HEK293 (cell line): ENCODE data around the gene SLC28A1.

ENCODE experiments used
- GLIS2 ChIP-seq: fragments of 450-650 bp; formaldehyde crosslinking; IDR thresholded peaks from 2 replicates; pipeline ENCODE4 v1.5.1; 2016; ENCODE audit warnings: missing biosample characterization, missing genetic modification characterization
- KLF7 ChIP-seq: fragments of 450-650 bp; formaldehyde crosslinking; IDR thresholded peaks from 2 replicates; pipeline ENCODE4 v1.5.1; 2016; ENCODE audit warnings: missing biosample characterization, missing genetic modification characterization, borderline replicate concordance
- MZF1 ChIP-seq: fragments of 450-650 bp; formaldehyde crosslinking; IDR thresholded peaks from 2 replicates; pipeline ENCODE4 v1.5.1; 2017; ENCODE audit warnings: missing biosample characterization, missing genetic modification characterization, borderline replicate concordance
- OSR2 ChIP-seq: fragments of 450-650 bp; formaldehyde crosslinking; IDR thresholded peaks from 2 replicates; pipeline ENCODE4 v1.5.1; 2016; ENCODE audit warnings: missing biosample characterization, missing genetic modification characterization
- PRDM4 ChIP-seq: fragments of 450-650 bp; formaldehyde crosslinking; IDR thresholded peaks from 2 replicates; pipeline ENCODE4 v1.5.1; 2017; ENCODE audit warnings: missing biosample characterization, missing genetic modification characterization
- ZBTB1 ChIP-seq: fragments of 450-650 bp; formaldehyde crosslinking; IDR thresholded peaks from 2 replicates; pipeline ENCODE4 v1.5.1; 2016; ENCODE audit warnings: missing biosample characterization, missing genetic modification characterization
- ZBTB48 ChIP-seq: fragments of 450-650 bp; formaldehyde crosslinking; IDR thresholded peaks from 2 replicates; pipeline ENCODE4 v1.5.1; 2016; ENCODE audit warnings: missing biosample characterization, missing genetic modification characterization
- ZBTB6 ChIP-seq: fragments of 450-650 bp; formaldehyde crosslinking; IDR thresholded peaks from 2 replicates; pipeline ENCODE4 v1.5.1; 2017; ENCODE audit warnings: missing biosample characterization, missing genetic modification characterization
- ZFHX2 ChIP-seq: fragments of 450-650 bp; formaldehyde crosslinking; conservative IDR thresholded peaks from 2 replicates; pipeline ENCODE4 v1.5.1; 2016; ENCODE audit warnings: missing biosample characterization, missing genetic modification characterization
- ZFP37 ChIP-seq: fragments of 450-650 bp; formaldehyde crosslinking; IDR thresholded peaks from 2 replicates; pipeline ENCODE4 v1.5.1; 2016; ENCODE audit warnings: missing biosample characterization, missing genetic modification characterization
- ZNF138 ChIP-seq: fragments of 450-650 bp; formaldehyde crosslinking; IDR thresholded peaks from 2 replicates; pipeline ENCODE4 v1.5.1; 2016; ENCODE audit warnings: missing biosample characterization, missing genetic modification characterization, borderline replicate concordance
- ZNF148 ChIP-seq: fragments of 450-650 bp; formaldehyde crosslinking; IDR thresholded peaks from 2 replicates; pipeline ENCODE4 v1.5.0; 2017; ENCODE audit warnings: missing biosample characterization, missing genetic modification characterization, borderline replicate concordance
- ZNF211 ChIP-seq: fragments of 450-650 bp; formaldehyde crosslinking; IDR thresholded peaks from 2 replicates; pipeline ENCODE4 v1.5.1; 2016; ENCODE audit warnings: low read depth, missing biosample characterization, missing genetic modification characterization
- ZNF214 ChIP-seq: fragments of 450-650 bp; formaldehyde crosslinking; IDR thresholded peaks from 2 replicates; pipeline ENCODE4 v1.5.1; 2017; ENCODE audit warnings: missing biosample characterization, mild to moderate bottlenecking, missing genetic modification characterization, borderline replicate concordance
- ZNF23 ChIP-seq: fragments of 450-650 bp; formaldehyde crosslinking; IDR thresholded peaks from 2 replicates; pipeline ENCODE4 v1.5.1; 2016; ENCODE audit warnings: missing biosample characterization, missing genetic modification characterization, borderline replicate concordance
- ZNF24 ChIP-seq: fragments of 450-650 bp; formaldehyde crosslinking; IDR thresholded peaks from 2 replicates; pipeline ENCODE4 v1.5.1; 2016; ENCODE audit warnings: missing biosample characterization, missing genetic modification characterization
- ZNF341 ChIP-seq: fragments of 450-650 bp; formaldehyde crosslinking; IDR thresholded peaks from 2 replicates; pipeline ENCODE4; 2016; ENCODE audit warnings: low read depth, missing biosample characterization, missing genetic modification characterization
- ZNF391 ChIP-seq: fragments of 450-650 bp; formaldehyde crosslinking; IDR thresholded peaks from 2 replicates; pipeline ENCODE4 v1.5.1; 2016; ENCODE audit warnings: low read depth, missing biosample characterization, missing genetic modification characterization, borderline replicate concordance
- ZNF394 ChIP-seq: fragments of 450-650 bp; formaldehyde crosslinking; IDR thresholded peaks from 2 replicates; pipeline ENCODE4 v1.5.1; 2016; ENCODE audit warnings: missing biosample characterization, missing genetic modification characterization, mild to moderate bottlenecking, moderate library complexity, borderline replicate concordance
- ZNF571 ChIP-seq: fragments of 450-650 bp; formaldehyde crosslinking; IDR thresholded peaks from 2 replicates; pipeline ENCODE4 v1.5.0; 2017; ENCODE audit warnings: missing biosample characterization, missing genetic modification characterization
- ZNF596 ChIP-seq: fragments of 450-650 bp; IDR thresholded peaks from 2 replicates; pipeline ENCODE4 v1.5.0; 2018; ENCODE audit warnings: missing biosample characterization, mild to moderate bottlenecking, missing genetic modification characterization, moderate library complexity
- ZNF623 ChIP-seq: fragments of 450-650 bp; formaldehyde crosslinking; IDR thresholded peaks from 2 replicates; pipeline ENCODE4 v1.5.1; 2016; ENCODE audit warnings: missing biosample characterization, missing genetic modification characterization
- ZNF629 ChIP-seq: fragments of 450-650 bp; formaldehyde crosslinking; IDR thresholded peaks from 2 replicates; pipeline ENCODE4 v1.5.1; 2017; ENCODE audit warnings: missing biosample characterization, missing genetic modification characterization
- ZNF658 ChIP-seq: fragments of 450-650 bp; formaldehyde crosslinking; IDR thresholded peaks from 2 replicates; pipeline ENCODE4; 2016; ENCODE audit warnings: missing biosample characterization, missing genetic modification characterization
- ZNF777 ChIP-seq: fragments of 450-650 bp; formaldehyde crosslinking; IDR thresholded peaks from 2 replicates; pipeline ENCODE4 v1.5.1; 2017; ENCODE audit warnings: missing biosample characterization, missing genetic modification characterization, borderline replicate concordance
- ZNF785 ChIP-seq: fragments of 450-650 bp; formaldehyde crosslinking; IDR thresholded peaks from 2 replicates; pipeline ENCODE4 v1.5.1; 2016; ENCODE audit warnings: missing biosample characterization, missing genetic modification characterization
- ZNF837 ChIP-seq: fragments of 450-650 bp; formaldehyde crosslinking; IDR thresholded peaks from 2 replicates; pipeline ENCODE4 v1.5.1; 2016; ENCODE audit warnings: missing biosample characterization, missing genetic modification characterization
- ZXDB ChIP-seq: fragments of 450-650 bp; formaldehyde crosslinking; IDR thresholded peaks from 2 replicates; pipeline ENCODE4 v1.5.1; 2016; ENCODE audit warnings: missing biosample characterization, missing genetic modification characterization
- TF ChIP-seq, protein P1 (sequence below): fragments of 450-650 bp; formaldehyde crosslinking; IDR thresholded peaks from 2 replicates; pipeline ENCODE4 v1.5.1; 2017; ENCODE audit warnings: missing biosample characterization, missing genetic modification characterization
- TF ChIP-seq, protein P2 (sequence below): fragments of 450-650 bp; formaldehyde crosslinking; IDR thresholded peaks from 2 replicates; pipeline ENCODE4 v1.5.1; 2017; ENCODE audit warnings: missing biosample characterization, missing genetic modification characterization

The SLC28A1 gene

DNA sequence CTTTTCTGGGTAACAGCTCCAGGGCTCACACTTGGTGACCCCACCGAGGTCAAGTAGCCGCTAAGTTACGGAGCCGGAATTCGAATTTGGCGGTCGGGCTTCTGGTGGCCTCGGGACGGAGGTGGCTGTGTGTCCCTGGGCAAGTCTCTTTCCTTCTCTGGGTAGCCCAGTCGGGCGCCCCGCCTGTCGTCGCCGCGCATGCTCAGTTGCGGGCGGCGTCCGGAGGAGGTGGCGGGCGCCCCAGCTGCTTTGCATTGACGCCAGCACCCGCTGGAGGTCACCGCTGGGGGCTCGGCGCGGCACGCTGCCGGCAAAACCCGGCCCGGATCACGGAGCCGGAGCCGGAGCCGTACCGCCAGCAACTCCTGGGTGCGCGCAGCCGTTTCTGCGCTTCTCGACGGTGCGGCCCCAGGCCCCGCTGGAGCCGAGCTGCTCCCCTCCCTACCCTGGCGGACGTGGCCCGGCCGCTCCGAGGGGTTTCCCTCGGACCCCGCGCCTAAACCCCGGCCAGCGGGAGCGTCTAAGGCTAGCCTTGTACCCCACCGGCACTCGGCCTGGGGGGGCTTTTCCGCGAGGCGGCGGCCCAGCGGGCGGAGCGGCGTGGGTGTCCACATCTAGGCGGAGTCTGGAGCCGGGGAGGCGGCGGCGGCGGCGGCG, 96.7 kb downstream of the SLC28A1 start (continued):
- TF ChIP-seq PRDM4 (tag by site-specific recombination): peak; percentile 59; the same call in 1 of the 2 replicates
- TF ChIP-seq, protein P1, sequence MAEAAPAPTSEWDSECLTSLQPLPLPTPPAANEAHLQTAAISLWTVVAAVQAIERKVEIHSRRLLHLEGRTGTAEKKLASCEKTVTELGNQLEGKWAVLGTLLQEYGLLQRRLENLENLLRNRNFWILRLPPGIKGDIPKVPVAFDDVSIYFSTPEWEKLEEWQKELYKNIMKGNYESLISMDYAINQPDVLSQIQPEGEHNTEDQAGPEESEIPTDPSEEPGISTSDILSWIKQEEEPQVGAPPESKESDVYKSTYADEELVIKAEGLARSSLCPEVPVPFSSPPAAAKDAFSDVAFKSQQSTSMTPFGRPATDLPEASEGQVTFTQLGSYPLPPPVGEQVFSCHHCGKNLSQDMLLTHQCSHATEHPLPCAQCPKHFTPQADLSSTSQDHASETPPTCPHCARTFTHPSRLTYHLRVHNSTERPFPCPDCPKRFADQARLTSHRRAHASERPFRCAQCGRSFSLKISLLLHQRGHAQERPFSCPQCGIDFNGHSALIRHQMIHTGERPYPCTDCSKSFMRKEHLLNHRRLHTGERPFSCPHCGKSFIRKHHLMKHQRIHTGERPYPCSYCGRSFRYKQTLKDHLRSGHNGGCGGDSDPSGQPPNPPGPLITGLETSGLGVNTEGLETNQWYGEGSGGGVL (tag by site-specific recombination): peak; percentile 93
- peak; percentile 89 for TF ChIP-seq ZNF629
- no peak for TF ChIP-seq ZNF571
- peak; percentile 100 for TF ChIP-seq GLIS2 (tag by site-specific recombination)
- peak; percentile 81 for TF ChIP-seq ZXDB (tag by site-specific recombination)
- TF ChIP-seq ZBTB1 (tag by site-specific recombination): 0 out of 2 replicates have a peak, but pooled peaks have one; percentile 14
- peak; percentile 86 for TF ChIP-seq ZNF394 (tag by site-specific recombination)
- peak; percentile 83; the same call in 1 of the 2 replicates for TF ChIP-seq KLF7 (tag by site-specific recombination)
- TF ChIP-seq, protein P2, sequence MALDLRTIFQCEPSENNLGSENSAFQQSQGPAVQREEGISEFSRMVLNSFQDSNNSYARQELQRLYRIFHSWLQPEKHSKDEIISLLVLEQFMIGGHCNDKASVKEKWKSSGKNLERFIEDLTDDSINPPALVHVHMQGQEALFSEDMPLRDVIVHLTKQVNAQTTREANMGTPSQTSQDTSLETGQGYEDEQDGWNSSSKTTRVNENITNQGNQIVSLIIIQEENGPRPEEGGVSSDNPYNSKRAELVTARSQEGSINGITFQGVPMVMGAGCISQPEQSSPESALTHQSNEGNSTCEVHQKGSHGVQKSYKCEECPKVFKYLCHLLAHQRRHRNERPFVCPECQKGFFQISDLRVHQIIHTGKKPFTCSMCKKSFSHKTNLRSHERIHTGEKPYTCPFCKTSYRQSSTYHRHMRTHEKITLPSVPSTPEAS: peak; percentile 9; the same call in 1 of the 2 replicates
- TF ChIP-seq ZNF211 (tag by site-specific recombination): no peak
- TF ChIP-seq ZNF24 (tag by site-specific recombination): peak; percentile 83; the same call in 1 of the 2 replicates
- peak; percentile 67 for TF ChIP-seq ZNF341
- TF ChIP-seq ZNF837 (tag by site-specific recombination): peak; percentile 58; the same call in 1 of the 2 replicates
- TF ChIP-seq ZBTB6 (tag by site-specific recombination): peak; percentile 88
- TF ChIP-seq ZBTB48 (tag by site-specific recombination): peak; percentile 69
- no peak for TF ChIP-seq ZNF23 (tag by site-specific recombination)
- TF ChIP-seq MZF1: no peak
- peak; percentile 65; the same call in 1 of the 2 replicates for TF ChIP-seq OSR2 (tag by site-specific recombination)
- TF ChIP-seq ZNF596 (tag by site-specific recombination): peak; percentile 67
- TF ChIP-seq ZFHX2 (tag by site-specific recombination): peak; percentile 80
- TF ChIP-seq ZFP37 (tag by site-specific recombination): peak; percentile 96
- peak; percentile 97; the same call in 1 of the 2 replicates for TF ChIP-seq ZNF777 (tag by site-specific recombination)
- no peak for TF ChIP-seq ZNF785 (tag by site-specific recombination)
- TF ChIP-seq ZNF138 (tag by site-specific recombination): no peak
- no peak; the same call in 1 of the 2 replicates for TF ChIP-seq ZNF623
- peak; percentile 95 for TF ChIP-seq ZNF391
- peak; percentile 64; the same call in 1 of the 2 replicates for TF ChIP-seq ZNF148 (tag by site-specific recombination)
- no peak for TF ChIP-seq ZNF214 (tag by site-specific recombination)
- TF ChIP-seq ZNF658 (tag by site-specific recombination): no peak
